Suprapubic skin (tissue), 4 donors: ENCODE results near the gene LIPI. TPM values are rescaled to one million over a fixed set of nuclear protein-coding genes. Genes with fewer than 3 reads are reported as not detected.

ENCODE experiments used
- total RNA-seq, 4 donors: library from RNA; depleted of rRNA; stranded (reverse); fragments of >200 nt; gene quantifications; one replicate each; pipeline ENCODE4 v1.1.0, GENCODE V29; 2016

Gene LIPI
- total RNA-seq, 4 donors from 2014 or later, result not detected

Other genes with a start within 250 kb of the LIPI start
- 1 to 10 TPM in 3 of 4 donors, under 1 TPM in 1; 0.38 to 2.9 (median 1.5) TPM for gene RBM11, start 5.2 kb upstream of the LIPI start, total RNA-seq
- 1 to 10 TPM; 3.0 to 7.6 (median 7.2) TPM for gene HSPA13, start 172.2 kb upstream of the LIPI start, total RNA-seq